Measurements from ENCODE around the gene NTMT2.

- TF ChIP-seq CTCF (IDR thresholded peaks at IDR 0.05) (no peak), EZH2phosphoT487 (IDR thresholded peaks at IDR 0.05) (no peak)
These were observed 50.9 kb downstream of the NTMT2 start for GRCh38 chr1:170196490-170197236.

Data from neural progenitor cell (in vitro differentiated cells).